H1 (cell line): ENCODE data around the gene LYPD6B. TPM values are rescaled to one million over a fixed set of nuclear protein-coding genes. Genes with fewer than 3 reads are reported as not detected.

Experiments used
- NANOG ChIP-seq: IDR thresholded peaks from 2 replicates; pipeline ENCODE4 v1.6.1; 2011; ENCODE audit warnings: low read length, low read depth, mild to moderate bottlenecking, inconsistent platforms; ENCODE audit not compliant: insufficient read depth, poor library complexity, severe bottlenecking
- POLR2AphosphoS5 ChIP-seq: IDR thresholded peaks from 2 replicates; pipeline ENCODE4 v1.6.1; 2011; ENCODE audit warnings: low read depth, low read length
- SP4 ChIP-seq: IDR thresholded peaks from 2 replicates; pipeline ENCODE4 v1.6.1; 2012; ENCODE audit warnings: low read length, inconsistent platforms
- ZNF274 ChIP-seq: IDR thresholded peaks from 2 replicates; pipeline ENCODE4 v1.7.0; 2012; ENCODE audit warnings: low read length, borderline replicate concordance; ENCODE audit errors: extremely low read depth
- polyA plus RNA-seq, 7 experiments: library from polyadenylated mRNA; depleted of rRNA in 3 of 7; stranded (reverse) in 5 of 7; unstranded in 2 of 7; fragments of >200 nt in 5 of 7; fragments of 200-250 nt in 2 of 7; gene quantifications; 1 replicate in 5 of 7; 2 replicates in 1 of 7; 4 replicates in 1 of 7; pipeline versions ENCODE4 v1.2.1 to v1.2.3, GENCODE V29; 2011 to 2013; ENCODE audit warnings: missing spikeins in 2 of 7, mixed read lengths in 2 of 7
- total RNA-seq: library from RNA; stranded (reverse); fragmentation: NEBNext Ultra II Directional; extraction: Animal tissue kit (Norgen Biotek cat#: 25700); gene quantifications from 2 replicates; pipeline ENCODE4 v1.2.1, GENCODE V29; 2021

LYPD6B gene
- total and polyA plus RNA-seq, 2 of the 8 experiments (the other 6 are each of a cell fraction or from before 2014, with no cell fraction given): 2.2 to 3.5 TPM

DNA sequence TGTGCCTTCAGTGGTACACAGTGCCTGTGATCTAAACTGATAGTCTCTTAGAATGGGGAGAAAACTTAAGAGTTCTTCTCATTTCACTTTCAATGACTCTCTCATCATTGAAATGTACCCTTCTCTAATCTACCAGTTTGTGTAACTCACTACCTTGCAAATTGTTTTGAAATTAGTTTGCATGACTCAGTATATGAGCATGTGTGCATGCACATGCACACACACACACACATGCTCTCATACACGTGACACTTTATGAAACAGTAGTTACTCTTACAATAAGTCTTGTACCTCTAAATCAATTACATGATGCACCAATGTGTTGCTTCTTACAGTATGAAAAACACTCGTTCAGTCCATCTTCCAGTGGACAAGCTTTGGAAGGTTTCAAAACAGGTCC, 10.6 kb downstream of the LYPD6B start (continued):
- TF ChIP-seq NANOG (no peak), ZNF274 (no peak), SP4 (no peak), POLR2AphosphoS5 (no peak)
